CD4-positive, alpha-beta memory T cell (primary cell): ENCODE data around the gene POU6F1. TPM values are rescaled to one million over a fixed set of nuclear protein-coding genes. Genes with fewer than 3 reads are reported as not detected.
"Not testable (repeated sequence)": the region's sequence is repeated elsewhere in the genome, so short reads cannot be mapped to it uniquely, and the experiment has no call there.

Experiments used
- CTCF ChIA-PET: fragments of 350-600 bp; sonication (Branson Sonifier 250); formaldehyde crosslinking; loops from one replicate; lab custom pipeline; 2021; ENCODE audit warnings: inconsistent platforms; ENCODE audit not compliant: partially characterized antibody; lab: Charles Lee
- POLR2A ChIA-PET: fragments of 350-600 bp; sonication (Branson Sonifier 250); formaldehyde crosslinking; loops from one replicate; lab custom pipeline; 2021; ENCODE audit not compliant: partially characterized antibody; lab: Charles Lee
- DNase-seq, 5 donors: peaks; one replicate each; pipeline versions ENCODE4 v3.0.0 to v3.0.0-alpha.2; 2020 to 2022; ENCODE audit warnings: mixed read lengths in 1 of 5
- H3K27ac ChIP-seq: one replicate; pipeline ENCODE4 v1.7.0; 2013; ENCODE audit warnings: low read depth, low read length
- H3K27me3 ChIP-seq: 2 replicates; pipeline ENCODE4 v1.7.0; 2013; ENCODE audit warnings: mild to moderate bottlenecking, low read length, moderate library complexity; ENCODE audit not compliant: insufficient read depth
- H3K36me3 ChIP-seq: 2 replicates; pipeline ENCODE4 v1.7.0; 2013; ENCODE audit warnings: mild to moderate bottlenecking, low read length, moderate library complexity; ENCODE audit not compliant: insufficient read depth
- H3K4me1 ChIP-seq: 2 replicates; pipeline ENCODE4 v1.7.0; 2013; ENCODE audit warnings: mild to moderate bottlenecking, low read length, moderate library complexity; ENCODE audit not compliant: insufficient read depth
- H3K4me3 ChIP-seq, 2 donors: one replicate each; pipeline ENCODE4 v1.7.0; 2013; ENCODE audit warnings: low read length in 2 of 2, mild to moderate bottlenecking in 1 of 2
- H3K9me3 ChIP-seq, 2 donors: one replicate each; pipeline ENCODE4 v1.7.0; 2013; ENCODE audit warnings: low read length in 2 of 2, control low read depth in 1 of 2; ENCODE audit not compliant: control insufficient read depth in 1 of 2
- H3K27ac Mint-ChIP-seq, 7 donors: one replicate each; pipeline ENCODE4 v1.8.0; 2020 to 2021; ENCODE audit warnings: mixed read lengths in 7 of 7, mild to moderate bottlenecking in 6 of 7, inconsistent platforms in 3 of 7, moderate library complexity in 3 of 7
- H3K27me3 Mint-ChIP-seq, 2 donors: one replicate each; pipeline ENCODE4 v1.8.0; 2020 to 2021; ENCODE audit warnings: mixed read lengths in 2 of 2
- H3K36me3 Mint-ChIP-seq, 2 donors: one replicate each; pipeline ENCODE4 v1.8.0; 2020 to 2021; ENCODE audit warnings: mixed read lengths in 2 of 2, inconsistent platforms in 1 of 2, mild to moderate bottlenecking in 1 of 2
- H3K4me1 Mint-ChIP-seq, 4 donors: one replicate each; pipeline ENCODE4 v1.8.0; 2020 to 2021; ENCODE audit warnings: mixed read lengths in 4 of 4, mild to moderate bottlenecking in 1 of 4
- H3K4me3 Mint-ChIP-seq, 8 donors: one replicate each; pipeline ENCODE4 v1.8.0; 2020 to 2021; ENCODE audit warnings: mixed read lengths in 8 of 8, mild to moderate bottlenecking in 7 of 8, moderate library complexity in 6 of 8, inconsistent platforms in 3 of 8
- H3K9me3 Mint-ChIP-seq, 8 donors: one replicate each; pipeline ENCODE4 v1.8.0; 2020 to 2021; ENCODE audit warnings: mixed read lengths in 8 of 8, mild to moderate bottlenecking in 5 of 8, inconsistent platforms in 3 of 8, moderate library complexity in 1 of 8
- intact Hi-C: fragments of 100-400 bp; cut with micrococcal nuclease; formaldehyde crosslinking; loops from one replicate; pipeline ENCODE4 v1.15.1; 2023
- polyA plus RNA-seq, 2 donors: library from polyadenylated mRNA; unstranded; fragments of 300-500 nt; fragmentation: Illumina TruSeq; gene quantifications; one replicate each; pipeline ENCODE4 v1.2.3, GENCODE V29; 2021
- total RNA-seq, 2 experiments: library from RNA; stranded (reverse); gene quantifications; one replicate each; pipeline ENCODE4 v1.2.3, GENCODE V29; 2021

The POU6F1 gene
- total and polyA plus RNA-seq, 4 experiments from 2014 or later, result 1.4 to 79.8 (median 40.2) TPM

DNA sequence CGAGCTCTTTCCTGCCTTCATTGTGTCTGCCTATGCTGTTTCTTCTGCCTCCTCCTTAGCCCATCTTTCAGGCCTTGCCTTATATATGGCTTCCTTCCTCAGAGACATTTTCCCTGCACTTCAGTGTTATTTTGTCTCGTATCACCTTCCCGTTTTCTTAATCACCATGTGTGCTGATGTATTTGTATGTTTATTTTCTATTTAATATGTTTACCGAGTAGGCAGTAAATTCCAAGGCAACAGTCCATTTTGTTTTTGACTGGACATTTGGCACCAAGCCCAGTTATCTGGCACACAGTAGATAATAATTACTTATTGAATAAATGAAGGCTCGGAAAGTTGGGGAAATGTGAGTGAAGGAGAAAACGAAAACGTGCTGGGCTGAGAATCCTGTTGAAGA, 4.6 kb upstream of the POU6F1 start:
- Mint-ChIP-seq H3K9me3 (peaks cover 0 to 2% (median 0%) of the 10 kb centered on the region in 8 donors), H3K27me3 (no peaks in the 10 kb centered on the region), H3K36me3 (peaks cover 3 to 4% of the 10 kb centered on the region in 2 donors), H3K4me1 (peaks cover 13 to 24% (median 17%) of the 10 kb centered on the region in 4 donors), H3K27ac (peak overlapping the region in 2 of 7 donors; percentile 58 to 92), H3K4me3 (peak overlapping the region in 1 of 8 donors; percentile 60)
- CTCF ChIA-PET, result interaction anchor here (0.7 kb wide), 1 partner anchor 28 kb away, joined by 5 read pairs; no protein-coding TSS in a partner anchor
- Histone ChIP-seq H3K36me3 (no peaks in the 10 kb centered on the region), H3K4me1 (peaks cover 16% of the 10 kb centered on the region), H3K9me3 (no peaks in the 10 kb centered on the region), H3K27me3 (no peaks in the 10 kb centered on the region), H3K27ac (no peak overlapping the region), H3K4me3 (no peak overlapping the region)
- no peak for DNase-seq
- intact Hi-C loops, result no loop called here
- POLR2A ChIA-PET, result interaction anchor here (2.3 kb wide), 1 partner anchor 16 kb away, joined by 8 read pairs; the partner anchor contains the start of gene DAZAP2

DNA sequence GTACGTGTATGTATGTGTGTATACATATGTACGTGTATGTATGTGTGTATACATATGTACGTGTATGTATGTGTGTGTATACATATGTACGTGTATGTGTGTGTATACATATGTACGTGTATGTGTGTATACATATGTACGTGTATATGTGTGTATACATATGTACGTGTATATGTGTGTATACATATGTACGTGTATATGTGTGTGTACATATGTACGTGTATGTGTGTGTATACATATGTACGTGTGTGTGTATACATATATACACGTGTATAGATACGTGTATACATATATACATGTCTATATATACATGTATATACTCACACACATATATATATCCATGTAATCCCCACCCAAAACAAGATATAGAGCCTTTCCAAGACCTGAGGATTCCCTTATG, 2.0 kb upstream of the POU6F1 start:
- H3K36me3 Mint-ChIP-seq, H3K27ac ChIP-seq, H3K27me3 ChIP-seq, H3K9me3 ChIP-seq, H3K9me3 Mint-ChIP-seq, H3K27me3 Mint-ChIP-seq, intact Hi-C loops, DNase-seq, H3K36me3 ChIP-seq, H3K4me3 ChIP-seq: not testable (repeated sequence)
- peak overlapping the region in 3 of 8 donors; percentile 10 to 96 (median 90) for H3K4me3 Mint-ChIP-seq
- peak overlapping the region in 3 of 7 donors; percentile 94 to 96 (median 94) for H3K27ac Mint-ChIP-seq
- CTCF ChIA-PET, result interaction anchor here (1.5 kb wide), 1 partner anchor 19 kb away, joined by 3 read pairs; the partner anchor contains the start of gene DAZAP2
- H3K4me1 ChIP-seq, result peaks cover 25% of the 10 kb centered on the region
- peaks cover 18 to 33% (median 25%) of the 10 kb centered on the region in 4 donors for H3K4me1 Mint-ChIP-seq
- POLR2A ChIA-PET, result interaction anchor here (1.2 kb wide), 1 partner anchor 19 kb away, joined by 3 read pairs; the partner anchor contains the start of gene DAZAP2

DNA sequence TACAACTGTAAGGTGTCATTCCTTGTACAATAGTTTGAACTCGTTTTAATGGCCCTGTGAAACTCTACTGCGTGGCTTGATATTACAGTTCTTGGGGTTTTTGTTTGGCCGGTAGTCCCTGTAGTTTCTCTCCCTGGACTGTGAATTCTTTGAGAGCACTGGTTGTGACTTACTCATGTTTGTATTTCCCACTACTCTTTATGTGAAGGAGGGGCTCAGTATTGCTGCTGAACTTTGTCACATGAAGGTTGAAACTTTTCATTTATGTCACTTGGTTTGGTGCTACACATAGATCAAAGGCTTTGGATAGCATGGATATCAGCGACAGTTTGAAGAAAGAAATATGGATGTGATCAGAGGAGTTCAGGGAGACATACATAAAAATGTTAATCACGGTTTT, 1.5 kb upstream of the POU6F1 start:
- H3K4me3 ChIP-seq, result no peak overlapping the region

DNA sequence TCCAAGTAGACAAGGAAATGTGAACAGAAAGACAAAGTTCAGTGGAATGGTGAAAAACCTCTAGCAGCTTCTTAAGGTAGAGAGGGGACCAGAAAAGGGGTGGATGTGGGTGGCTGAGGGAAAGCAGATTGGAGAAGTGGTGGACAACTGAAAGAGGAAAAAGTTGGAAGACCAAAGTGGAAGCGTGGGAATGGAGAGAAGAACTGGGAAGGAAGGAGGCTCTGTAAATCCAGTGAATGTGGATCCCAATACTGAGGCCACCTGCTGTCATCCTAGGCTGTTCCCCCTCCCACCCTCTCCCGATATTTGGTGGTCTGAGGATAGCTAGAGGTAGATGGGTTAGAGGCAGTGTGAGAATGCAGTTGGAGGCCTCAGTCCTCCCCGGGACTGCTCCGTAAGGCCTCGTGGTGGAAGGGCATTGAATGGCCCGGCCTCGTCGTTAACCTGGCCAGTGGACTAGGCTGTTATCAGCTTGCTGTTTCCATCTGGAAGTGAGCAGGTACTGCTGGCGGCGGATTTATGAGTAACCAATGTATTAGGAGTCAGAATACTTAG, 822 bp upstream of the POU6F1 start:
- peaks cover 3 to 6% of the 10 kb centered on the region in 2 donors for H3K36me3 Mint-ChIP-seq
- H3K4me1 Mint-ChIP-seq, result peaks cover 19 to 39% (median 29%) of the 10 kb centered on the region in 4 donors
- peak overlapping the region; percentile 90 to 96 (median 94) for H3K4me3 Mint-ChIP-seq
- intact Hi-C loops, result loop anchor here (1.0 kb wide), 3 partner anchors 20 to 170 kb away; partner anchors contain the start of genes DAZAP2, LETMD1 and TFCP2
- peaks cover 25% of the 10 kb centered on the region for H3K4me1 ChIP-seq
- peak overlapping the region; percentile 94 to 99 (median 97) for H3K27ac Mint-ChIP-seq
- POLR2A ChIA-PET, result interaction anchor here (0.7 to 5.1 kb wide), 29 partner anchors 8 to 1107 kb away, joined by 3 to 177 read pairs (median 4); partner anchors contain the start of genes ATF1, BIN2, COX14 and CSRNP2
- no peaks in the 10 kb centered on the region for H3K27me3 ChIP-seq
- H3K9me3 Mint-ChIP-seq, result peaks cover 0 to 2% (median 0%) of the 10 kb centered on the region in 8 donors
- H3K9me3 ChIP-seq, result no peaks in the 10 kb centered on the region
- H3K27me3 Mint-ChIP-seq, result no peaks in the 10 kb centered on the region
- no peak for DNase-seq
- peak overlapping the region; percentile 91 for H3K27ac ChIP-seq
- CTCF ChIA-PET, result interaction anchor here (0.6 to 3.0 kb wide), 15 partner anchors 12 to 192 kb away, joined by 3 to 14 read pairs (median 4); partner anchors contain the start of genes DAZAP2 and SLC11A2
- H3K4me3 ChIP-seq, result peak overlapping the region; percentile 90 to 99
- no peaks in the 10 kb centered on the region for H3K36me3 ChIP-seq

More for the DNA sequence above, 1.5 kb upstream of the POU6F1 start:
- Mint-ChIP-seq H3K27me3 (no peaks in the 10 kb centered on the region), H3K4me1 (peaks cover 19 to 36% (median 27%) of the 10 kb centered on the region in 4 donors), H3K9me3 (peaks cover 0 to 2% (median 0%) of the 10 kb centered on the region in 8 donors), H3K36me3 (peaks cover 1 to 4% of the 10 kb centered on the region in 2 donors), H3K4me3 (peak overlapping the region; percentile 50 to 96 (median 93)), H3K27ac (peak overlapping the region; percentile 48 to 97 (median 94))
- no peak overlapping the region for H3K27ac ChIP-seq
- no peaks in the 10 kb centered on the region for H3K9me3 ChIP-seq
- H3K4me1 ChIP-seq, result peaks cover 25% of the 10 kb centered on the region
- intact Hi-C loops, result no loop called here
- ChIA-PET CTCF (interaction anchor here (0.8 to 2.8 kb wide), 4 partner anchors 16 to 28 kb away, joined by 3 to 9 read pairs (median 6); partner anchors contain the start of gene DAZAP2), POLR2A (interaction anchor here (1.2 to 5.1 kb wide), 4 partner anchors 21 to 1108 kb away, joined by 3 to 177 read pairs (median 8); partner anchors contain the start of genes COX14 and DAZAP2)
- DNase-seq, result no peak
- H3K27me3 ChIP-seq, result no peaks in the 10 kb centered on the region
- H3K36me3 ChIP-seq, result no peaks in the 10 kb centered on the region

DNA sequence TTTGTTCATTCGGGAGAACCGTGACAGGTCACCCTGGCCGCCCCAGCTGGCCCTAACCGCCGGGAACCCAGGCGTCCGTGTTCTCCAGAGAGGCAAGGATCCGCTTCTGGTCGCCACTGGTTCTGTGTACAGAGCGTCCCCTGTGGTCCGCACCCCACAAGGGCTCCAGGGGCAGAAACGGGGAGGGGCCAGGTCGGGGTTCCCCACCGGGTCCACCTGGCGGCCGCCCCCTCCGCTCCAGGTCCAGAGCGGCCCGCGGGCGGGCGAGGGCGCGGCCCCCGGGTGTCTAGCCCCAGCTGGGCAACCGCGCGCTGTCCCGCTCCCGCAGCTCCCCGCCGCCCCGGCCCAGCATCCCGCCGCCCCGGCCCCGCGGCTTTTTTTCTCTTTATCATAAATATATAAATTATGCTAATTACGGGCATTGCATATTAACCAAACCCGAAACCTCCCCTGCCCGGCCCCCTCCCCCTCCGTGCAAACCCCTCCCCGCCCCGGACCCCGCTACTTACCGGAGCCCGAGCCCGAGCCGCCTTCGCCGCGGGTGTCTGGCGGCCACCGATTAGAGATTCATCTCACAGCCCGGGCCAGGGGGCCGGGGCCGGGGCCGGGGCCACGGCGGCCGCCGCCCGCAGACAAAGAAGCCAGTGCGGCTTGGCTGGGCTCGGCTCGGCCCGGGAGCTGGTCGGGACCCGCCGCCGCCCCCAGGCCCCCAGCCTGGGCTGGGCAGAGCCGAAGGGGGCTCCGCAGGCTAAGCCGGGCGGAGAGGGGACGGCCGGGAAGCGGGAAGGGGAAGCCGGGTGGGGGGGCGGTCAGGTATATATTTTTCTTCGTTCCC, 512 bp downstream of the POU6F1 start:
- POLR2A ChIA-PET, result interaction anchor here (0.6 to 5.1 kb wide), 33 partner anchors 9 to 1597 kb away, joined by 3 to 177 read pairs (median 4); partner anchors contain the start of genes ATF1, BIN2, CSRNP2 and DAZAP2
- intact Hi-C loops, result no loop called here
- Histone ChIP-seq H3K4me3 (peak overlapping the region in 1 of 2 donors; percentile 99), H3K27me3 (no peaks in the 10 kb centered on the region), H3K27ac (peak overlapping the region; percentile 91), H3K4me1 (peaks cover 25% of the 10 kb centered on the region), H3K9me3 (no peaks in the 10 kb centered on the region), H3K36me3 (no peaks in the 10 kb centered on the region)
- H3K9me3 Mint-ChIP-seq, result no peaks in the 10 kb centered on the region
- peak; percentile 41 to 70 (median 51) for DNase-seq
- peaks cover 3 to 6% of the 10 kb centered on the region in 2 donors for H3K36me3 Mint-ChIP-seq
- peak overlapping the region; percentile 82 to 96 (median 94) for H3K4me3 Mint-ChIP-seq
- CTCF ChIA-PET, result interaction anchor here (1.0 to 3.0 kb wide), 12 partner anchors 12 to 124 kb away, joined by 3 to 14 read pairs (median 4); partner anchors contain the start of gene DAZAP2
- peaks cover 18 to 37% (median 28%) of the 10 kb centered on the region in 4 donors for H3K4me1 Mint-ChIP-seq
- H3K27me3 Mint-ChIP-seq, result no peaks in the 10 kb centered on the region
- peak overlapping the region; percentile 94 to 99 (median 97) for H3K27ac Mint-ChIP-seq

DNA sequence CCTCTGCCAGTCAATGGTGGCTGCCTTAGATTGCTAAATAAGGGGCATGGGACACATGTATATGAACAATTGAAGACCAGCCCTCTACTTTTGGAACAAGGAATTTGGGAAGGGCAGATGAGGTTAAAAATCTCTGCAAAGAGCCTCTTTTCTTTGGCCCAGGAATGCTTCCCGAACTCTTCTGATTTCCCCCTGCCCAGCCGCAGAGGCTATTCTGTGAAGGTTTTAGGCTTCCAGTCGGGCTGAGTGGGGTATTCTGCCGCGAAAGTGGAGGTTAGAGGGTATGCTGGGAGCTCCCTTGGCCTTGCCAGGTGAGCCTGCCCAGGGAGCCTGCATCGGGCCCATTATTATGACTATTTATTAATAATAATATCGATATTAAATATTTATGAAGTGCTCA, 1.2 kb downstream of the POU6F1 start:
- Histone ChIP-seq H3K36me3 (no peaks in the 10 kb centered on the region), H3K27me3 (no peaks in the 10 kb centered on the region), H3K27ac (peak overlapping the region; percentile 91), H3K4me3 (peak overlapping the region in 1 of 2 donors; percentile 99), H3K9me3 (no peaks in the 10 kb centered on the region), H3K4me1 (peaks cover 25% of the 10 kb centered on the region)
- Mint-ChIP-seq H3K4me1 (peaks cover 17 to 37% (median 27%) of the 10 kb centered on the region in 4 donors), H3K27me3 (no peaks in the 10 kb centered on the region), H3K4me3 (peak overlapping the region; percentile 51 to 87 (median 82)), H3K9me3 (no peaks in the 10 kb centered on the region), H3K36me3 (peaks cover 3 to 6% of the 10 kb centered on the region in 2 donors), H3K27ac (peak overlapping the region; percentile 74 to 92 (median 89))
- ChIA-PET POLR2A (interaction anchor here (0.6 to 5.1 kb wide), 10 partner anchors 13 to 604 kb away, joined by 3 to 177 read pairs (median 16); partner anchors contain the start of genes ATF1, BIN2, CSRNP2 and DAZAP2), CTCF (interaction anchor here (1.0 to 3.0 kb wide), 5 partner anchors 22 to 125 kb away, joined by 3 to 14 read pairs (median 5); partner anchors contain the start of gene DAZAP2)
- intact Hi-C loops, result no loop called here
- DNase-seq, result no peak
